ENCODE results near the gene TMEM132C. TPM values are rescaled to one million over a fixed set of nuclear protein-coding genes. Genes with fewer than 3 reads are reported as not detected.

The TMEM132C gene
- total RNA-seq, 4 donors from 2014 or later, result 2.4 to 5.5 (median 3.3) TPM

DNA sequence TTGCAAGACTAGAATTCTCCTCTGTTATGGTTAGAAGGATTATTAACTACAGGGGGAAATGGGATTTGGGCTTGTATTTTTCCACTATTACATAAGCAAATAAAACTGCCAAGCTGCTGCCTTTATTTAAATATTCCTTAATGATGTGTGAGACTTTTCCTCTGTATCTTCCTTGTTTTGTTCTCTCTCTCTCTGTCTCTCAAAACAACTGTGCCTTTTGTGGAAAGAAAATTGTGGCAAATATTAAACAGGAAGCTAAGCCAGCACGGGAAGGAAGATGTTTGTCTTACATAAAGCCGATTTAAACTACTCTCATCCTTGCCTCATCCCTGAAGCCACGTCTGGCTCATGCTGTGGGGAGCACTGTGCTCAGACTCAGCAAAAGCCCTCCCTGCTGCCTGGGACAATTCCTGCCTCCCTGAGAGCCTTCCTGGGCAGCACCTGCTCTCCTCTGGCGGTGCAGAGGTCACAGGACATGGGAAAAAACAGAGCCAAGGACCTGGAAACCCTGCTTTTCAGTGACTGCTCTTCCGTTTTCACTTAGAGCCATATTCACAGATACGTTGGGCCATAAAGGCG lies 319.6 kb downstream of the TMEM132C start:
- no peak overlapping the region for H3K27ac ChIP-seq

DNA sequence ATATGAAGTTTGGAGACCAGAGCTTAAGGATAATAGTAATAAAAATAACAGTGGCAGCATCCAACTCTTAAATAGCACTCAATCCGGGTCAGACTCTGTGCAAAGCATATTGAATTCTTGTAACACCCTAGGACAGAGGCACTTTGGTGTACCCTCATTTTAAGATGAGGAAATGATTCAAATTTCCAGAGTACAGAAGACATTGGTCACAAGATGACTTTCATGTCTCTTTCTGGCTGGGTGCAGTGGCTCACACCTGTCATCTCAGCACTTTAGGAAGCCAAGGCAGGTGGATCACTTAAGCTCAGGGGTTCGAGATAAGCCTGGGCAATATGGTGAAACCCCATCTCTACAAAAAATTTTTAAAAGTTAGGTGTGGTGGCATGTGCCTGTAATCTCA lies 320.9 kb downstream of the TMEM132C start:
- TF ChIP-seq, protein P1, sequence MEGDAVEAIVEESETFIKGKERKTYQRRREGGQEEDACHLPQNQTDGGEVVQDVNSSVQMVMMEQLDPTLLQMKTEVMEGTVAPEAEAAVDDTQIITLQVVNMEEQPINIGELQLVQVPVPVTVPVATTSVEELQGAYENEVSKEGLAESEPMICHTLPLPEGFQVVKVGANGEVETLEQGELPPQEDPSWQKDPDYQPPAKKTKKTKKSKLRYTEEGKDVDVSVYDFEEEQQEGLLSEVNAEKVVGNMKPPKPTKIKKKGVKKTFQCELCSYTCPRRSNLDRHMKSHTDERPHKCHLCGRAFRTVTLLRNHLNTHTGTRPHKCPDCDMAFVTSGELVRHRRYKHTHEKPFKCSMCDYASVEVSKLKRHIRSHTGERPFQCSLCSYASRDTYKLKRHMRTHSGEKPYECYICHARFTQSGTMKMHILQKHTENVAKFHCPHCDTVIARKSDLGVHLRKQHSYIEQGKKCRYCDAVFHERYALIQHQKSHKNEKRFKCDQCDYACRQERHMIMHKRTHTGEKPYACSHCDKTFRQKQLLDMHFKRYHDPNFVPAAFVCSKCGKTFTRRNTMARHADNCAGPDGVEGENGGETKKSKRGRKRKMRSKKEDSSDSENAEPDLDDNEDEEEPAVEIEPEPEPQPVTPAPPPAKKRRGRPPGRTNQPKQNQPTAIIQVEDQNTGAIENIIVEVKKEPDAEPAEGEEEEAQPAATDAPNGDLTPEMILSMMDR (IDR thresholded peaks at IDR 0.05), result no peak
- no peak for TF ChIP-seq POLR2AphosphoS5 (IDR thresholded peaks at IDR 0.05)
- no peak for TF ChIP-seq EP300 (IDR thresholded peaks at IDR 0.05)
- no peak for TF ChIP-seq POLR2A (IDR thresholded peaks at IDR 0.05)
- WGBS, 2 donors (ENCODE audit: low coverage in 1 of 2), result 88 to 93% methylated on average over 2 of the region's 2 CpGs
- Histone ChIP-seq H3K9me3 (no peaks in the 10 kb centered on the region), H3K27ac (no peak overlapping the region), H3K4me1 (peaks cover 0 to 18% (median 0%) of the 10 kb centered on the region in 3 donors), H3K36me3 (no peaks in the 10 kb centered on the region), H3K4me3 (no peak overlapping the region), H3K27me3 (no peaks in the 10 kb centered on the region)
- ATAC-seq, result no peak

More for the DNA sequence above, 319.6 kb downstream of the TMEM132C start:
- Histone ChIP-seq H3K36me3 (no peaks in the 10 kb centered on the region), H3K9me3 (no peaks in the 10 kb centered on the region), H3K27me3 (no peaks in the 10 kb centered on the region), H3K4me3 (no peak overlapping the region), H3K4me1 (peaks cover 0 to 18% (median 0%) of the 10 kb centered on the region in 3 donors)
- 10 to 24% methylated on average over 4 to 6 of the region's 7 CpGs for WGBS, 2 donors (ENCODE audit: low coverage in 1 of 2)
- ATAC-seq, result no peak
- TF ChIP-seq POLR2AphosphoS5 (IDR thresholded peaks at IDR 0.05), result no peak

DNA sequence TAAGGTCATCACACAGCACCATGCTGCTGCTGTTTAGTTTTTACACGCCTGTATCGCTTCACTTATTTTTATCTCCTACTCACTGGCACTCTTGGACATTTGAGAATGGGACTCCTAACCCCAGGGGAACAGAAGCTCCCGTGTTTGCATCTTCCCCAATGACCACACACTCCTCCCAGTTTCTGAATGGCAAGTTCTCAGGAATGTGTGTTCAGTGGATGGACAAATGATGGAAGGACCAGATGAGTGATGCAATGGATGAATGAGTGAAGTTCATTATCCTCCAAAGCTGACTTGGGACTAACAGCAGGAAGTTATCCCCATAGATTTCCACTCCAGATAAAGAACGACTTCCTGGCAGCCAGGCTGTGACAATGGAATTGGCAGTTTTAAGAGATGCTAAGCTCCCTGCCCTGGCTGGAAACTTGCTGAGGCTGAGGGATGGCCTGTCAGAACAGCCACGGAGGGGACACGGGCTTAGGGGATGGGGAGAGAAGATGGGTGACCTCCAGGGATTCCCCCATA lies 325.3 kb downstream of the TMEM132C start:
- TF ChIP-seq, protein P1 (IDR thresholded peaks at IDR 0.05), result no peak
- TF ChIP-seq EP300 (IDR thresholded peaks at IDR 0.05), result no peak
- no peak for TF ChIP-seq POLR2A (IDR thresholded peaks at IDR 0.05)
- TF ChIP-seq POLR2AphosphoS5 (IDR thresholded peaks at IDR 0.05), result no peak
- Histone ChIP-seq H3K27ac (no peak overlapping the region), H3K36me3 (no peaks in the 10 kb centered on the region), H3K4me3 (no peak overlapping the region), H3K4me1 (peaks cover 0 to 2% (median 0%) of the 10 kb centered on the region in 3 donors), H3K27me3 (peaks cover 25% of the 10 kb centered on the region), H3K9me3 (no peaks in the 10 kb centered on the region)
- 45 to 63% methylated on average over 2 to 4 of the region's 6 CpGs for WGBS, 2 donors (ENCODE audit: low coverage in 1 of 2)
- ATAC-seq, result no peak

DNA sequence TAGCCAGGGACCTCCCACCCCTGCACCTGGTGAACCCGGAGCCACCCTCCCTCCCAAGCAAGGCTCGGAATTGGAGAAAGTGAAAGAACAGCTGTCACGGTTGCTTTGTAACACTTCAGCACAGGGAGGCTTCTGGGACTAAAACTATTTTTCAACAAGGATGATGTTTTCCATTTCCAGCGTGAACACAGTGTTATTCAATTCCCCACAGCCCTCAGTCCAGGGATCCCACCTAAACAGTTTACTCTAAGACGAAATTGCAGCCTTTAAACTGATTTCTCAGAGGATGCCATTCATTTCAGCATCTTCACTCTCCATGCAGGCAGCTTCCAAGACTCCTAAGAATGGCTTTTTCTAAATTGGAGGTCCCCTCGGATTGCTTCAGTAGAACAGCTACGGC lies 327.6 kb downstream of the TMEM132C start:
- no peak for ATAC-seq
- TF ChIP-seq, protein P1 (IDR thresholded peaks at IDR 0.05), result no peak
- TF ChIP-seq POLR2AphosphoS5 (IDR thresholded peaks at IDR 0.05) (no peak), EP300 (IDR thresholded peaks at IDR 0.05) (no peak), POLR2A (IDR thresholded peaks at IDR 0.05) (no peak)
- WGBS, 2 donors (ENCODE audit: low coverage in 1 of 2), result 16 to 36% methylated on average over 4 to 5 of the region's 7 CpGs

DNA sequence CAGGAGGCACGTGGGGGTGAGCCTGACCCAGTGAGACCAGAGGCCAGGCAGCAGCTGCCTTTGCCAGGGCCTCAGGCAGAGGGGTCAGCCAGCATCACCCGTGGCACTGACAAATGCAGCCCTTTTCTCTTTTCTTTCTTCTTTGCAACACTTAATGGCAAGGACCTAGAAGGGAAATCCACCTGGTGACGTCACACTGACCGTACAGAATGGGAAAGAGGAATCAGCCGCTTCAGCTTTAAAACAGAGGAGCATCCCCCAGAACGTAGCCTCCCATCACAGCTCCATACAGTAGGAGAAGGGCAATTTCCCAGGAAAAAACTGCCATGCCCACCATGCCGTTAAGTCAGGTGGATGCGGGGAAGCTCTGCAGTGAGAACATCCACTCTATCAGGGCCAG lies 328.6 kb downstream of the TMEM132C start:
- 77 to 90% methylated on average over 4 to 6 of the region's 8 CpGs for WGBS, 2 donors (ENCODE audit: low coverage in 1 of 2)
- ATAC-seq, result no peak
- H3K27me3 ChIP-seq, result peaks cover 25% of the 10 kb centered on the region
- no peaks in the 10 kb centered on the region for H3K4me1 ChIP-seq
- no peak overlapping the region for H3K27ac ChIP-seq
- TF ChIP-seq, protein P1 (IDR thresholded peaks at IDR 0.05), result no peak
- TF ChIP-seq EP300 (IDR thresholded peaks at IDR 0.05), result no peak
- no peak for TF ChIP-seq POLR2A (IDR thresholded peaks at IDR 0.05)
- no peak for TF ChIP-seq POLR2AphosphoS5 (IDR thresholded peaks at IDR 0.05)
- H3K9me3 ChIP-seq, result no peaks in the 10 kb centered on the region
- H3K4me3 ChIP-seq, result no peak overlapping the region
- H3K36me3 ChIP-seq, result no peaks in the 10 kb centered on the region

More for the DNA sequence above, 327.6 kb downstream of the TMEM132C start:
- H3K27ac ChIP-seq, result no peak overlapping the region
- peaks cover 25% of the 10 kb centered on the region for H3K27me3 ChIP-seq
- no peaks in the 10 kb centered on the region for H3K4me1 ChIP-seq
- H3K9me3 ChIP-seq, result no peaks in the 10 kb centered on the region
- H3K4me3 ChIP-seq, result no peak overlapping the region
- no peaks in the 10 kb centered on the region for H3K36me3 ChIP-seq
